B cell (primary cell): ENCODE results near the gene PRR16. TPM values are rescaled to one million over a fixed set of nuclear protein-coding genes. Genes with fewer than 3 reads are reported as not detected.

Source experiments
- ATAC-seq: fragments of 200-7000 bp; cut with Tn5 transposase; one replicate; pipeline ENCODE4 v1.10.0; 2021; ENCODE audit warnings: low read depth, mild to moderate bottlenecking, moderate number of reproducible peaks, moderate library complexity
- CTCF ChIA-PET: fragments of 350-600 bp; sonication (Branson Sonifier 250); formaldehyde crosslinking; loops from one replicate; lab custom pipeline; 2021; ENCODE audit warnings: antibody characterized with exemption, inconsistent platforms; lab: Charles Lee
- POLR2A ChIA-PET: fragments of 350-600 bp; sonication (Branson Sonifier 250); formaldehyde crosslinking; loops from one replicate; lab custom pipeline; 2021; ENCODE audit warnings: antibody characterized with exemption; lab: Charles Lee
- DNase-seq: peaks from one replicate; pipeline ENCODE4 v3.0.0; 2013
- H2AFZ ChIP-seq: 2 replicates; pipeline ENCODE4 v1.6.1; 2012; ENCODE audit warnings: mild to moderate bottlenecking, low read depth, low read length; ENCODE audit not compliant: insufficient read depth, poor library complexity, severe bottlenecking
- H3K27ac ChIP-seq, 2 donors: 1 replicate in 1 of 2; 2 replicates in 1 of 2; pipeline ENCODE4 v1.5.1; 2012 to 2013; ENCODE audit warnings: low read length in 2 of 2, mild to moderate bottlenecking in 2 of 2, moderate library complexity in 1 of 2
- H3K27me3 ChIP-seq, 4 experiments: fragments of 200-600 bp in 1 of 4; sonication (generic) in 1 of 4; replicated peaks in 1 of 4; 1 replicate in 2 of 4; 2 replicates in 2 of 4; pipeline versions ENCODE4 v1.6.1 to v1.7.0; 2013 to 2016; ENCODE audit warnings: low read length in 3 of 4, mild to moderate bottlenecking in 2 of 4, mixed read lengths in 1 of 4, moderate library complexity in 1 of 4; ENCODE audit not compliant: insufficient read depth in 4 of 4, control insufficient read depth in 3 of 4; ENCODE audit errors: control extremely low read depth in 1 of 4
- H3K36me3 ChIP-seq, 2 experiments: replicated peaks in 1 of 2; 1 replicate in 1 of 2; 2 replicates in 1 of 2; pipeline versions ENCODE4 v1.6.1 to v1.7.1; 2013; ENCODE audit warnings: low read length in 1 of 2; ENCODE audit not compliant: insufficient read depth in 2 of 2, control insufficient read depth in 1 of 2; ENCODE audit errors: control extremely low read depth in 1 of 2, extremely low read depth in 1 of 2
- H3K4me1 ChIP-seq, 2 donors: fragments of 200-600 bp in 1 of 2; sonication (generic) in 1 of 2; 1 replicate in 1 of 2; 2 replicates in 1 of 2; pipeline versions ENCODE4 v1.5.1 to v1.6.1; 2013 to 2017; ENCODE audit warnings: low read length in 2 of 2; ENCODE audit not compliant: control insufficient read depth in 2 of 2, insufficient read depth in 2 of 2
- H3K4me2 ChIP-seq: replicated peaks from 2 replicates; pipeline ENCODE3; 2012; ENCODE audit warnings: mild to moderate bottlenecking, low read depth, low read length; ENCODE audit not compliant: poor library complexity, severe bottlenecking
- H3K4me3 ChIP-seq, 5 experiments: fragments of 200-600 bp in 1 of 5; sonication (generic) in 1 of 5; 1 replicate in 3 of 5; 2 replicates in 2 of 5; pipeline versions ENCODE4 v1.5.1 to v1.7.0; 2011 to 2016; ENCODE audit warnings: low read length in 4 of 5, mild to moderate bottlenecking in 4 of 5, low read depth in 2 of 5, control low read depth in 1 of 5, moderate library complexity in 1 of 5; ENCODE audit not compliant: insufficient read depth in 1 of 5; ENCODE audit errors: control extremely low read depth in 1 of 5, extremely low read depth in 1 of 5
- H3K79me2 ChIP-seq: fragments of 200-600 bp; sonication (generic); one replicate; pipeline ENCODE4 v1.6.0; 2016; ENCODE audit warnings: low read length; ENCODE audit not compliant: control insufficient read depth, insufficient read depth
- H3K9ac ChIP-seq: fragments of 200-600 bp; sonication (generic); 2 replicates; pipeline ENCODE4 v1.6.1; 2017; ENCODE audit warnings: mild to moderate bottlenecking, low read length, moderate library complexity
- H3K9me3 ChIP-seq, 3 donors: one replicate each; pipeline versions ENCODE4 v1.6.1 to v1.7.1; 2013; ENCODE audit warnings: low read length in 2 of 3; ENCODE audit not compliant: control insufficient read depth in 2 of 3, insufficient read depth in 1 of 3; ENCODE audit errors: control extremely low read depth in 1 of 3
- H4K20me1 ChIP-seq: 2 replicates; pipeline ENCODE4 v1.6.0; 2012; ENCODE audit warnings: mild to moderate bottlenecking, low read length; ENCODE audit not compliant: insufficient read depth, control insufficient read depth, poor library complexity, severe bottlenecking
- H3K27ac Mint-ChIP-seq: one replicate; pipeline ENCODE4 v1.8.0; 2021; ENCODE audit warnings: mixed read lengths
- H3K27me3 Mint-ChIP-seq: one replicate; pipeline ENCODE4 v1.8.0; 2021; ENCODE audit warnings: mixed read lengths
- H3K4me1 Mint-ChIP-seq: one replicate; pipeline ENCODE4 v1.8.0; 2021; ENCODE audit warnings: mixed read lengths
- H3K4me3 Mint-ChIP-seq: one replicate; pipeline ENCODE4 v1.8.0; 2021; ENCODE audit warnings: mixed read lengths
- H3K9me3 Mint-ChIP-seq: one replicate; pipeline ENCODE4 v1.8.0; 2022; ENCODE audit warnings: mixed read lengths; ENCODE audit not compliant: insufficient read depth
- CTCF ChIP-seq: fragments of 200-600 bp; IDR thresholded peaks from one replicate; pipeline ENCODE4 v1.8.0; 2022; ENCODE audit warnings: antibody characterized with exemption, mild to moderate bottlenecking
- EZH2 ChIP-seq: IDR thresholded peaks from 2 replicates; pipeline ENCODE4 v1.6.1; 2012; ENCODE audit warnings: borderline replicate concordance, low read depth, mild to moderate bottlenecking, moderate library complexity, low read length; ENCODE audit not compliant: insufficient read depth, poor library complexity, severe bottlenecking
- WGBS: methylation state at CpG from one replicate; pipeline ENCODE4 v1.1.5; 2013; ENCODE audit warnings: missing lambda C conversion rate; ENCODE audit not compliant: insufficient coverage; 5-methylcytosine and 5-hydroxymethylcytosine counted together
- intact Hi-C: fragments of 100-400 bp; cut with micrococcal nuclease; formaldehyde crosslinking; loops from one replicate; pipeline ENCODE4 v1.10.0; 2022
- polyA plus RNA-seq: library from polyadenylated mRNA; depleted of rRNA; stranded (reverse); fragments of >200 nt; gene quantifications from 2 replicates; pipeline ENCODE4 v1.2.3, GENCODE V29; 2012
- total RNA-seq, 2 donors: library from RNA; stranded (reverse); fragments of 120-200 nt in 1 of 2; gene quantifications; 1 replicate in 1 of 2; 2 replicates in 1 of 2; pipeline versions ENCODE4 v1.2.3 to v1.2.4, GENCODE V29; 2013 to 2022

PRR16 gene
- total and polyA plus RNA-seq, 2 donors (not counting 1 experiment from before 2014, with no cell fraction given), result 0.16 TPM; not detected in 1

- intact Hi-C loops, result no loop called here
- no peak for ATAC-seq
- H3K4me3 Mint-ChIP-seq, result no peak overlapping the region
These were observed 53.6 kb downstream of the PRR16 start for GRCh38 chr5:120517607-120518252.

GRCh38 chr5:120518581-120518980 is 54.5 kb downstream of the PRR16 start:
- no peaks in the 10 kb centered on the region for H3K9me3 Mint-ChIP-seq
- no peaks in the 10 kb centered on the region for H3K4me1 Mint-ChIP-seq
- intact Hi-C loops, result no loop called here
- no peak overlapping the region for H3K27ac ChIP-seq
- no peaks in the 10 kb centered on the region for H4K20me1 ChIP-seq
- ChIA-PET CTCF (no interaction called here), POLR2A (no interaction called here)
- no peak overlapping the region for H2AFZ ChIP-seq
- no peak overlapping the region for H3K4me3 ChIP-seq
- ATAC-seq (no peak), DNase-seq (no peak)
- WGBS, result no CpG with 5 or more reads among the region's 1 CpG
- H3K9me3 ChIP-seq, result no peaks in the 10 kb centered on the region
- no peaks in the 10 kb centered on the region for H3K4me1 ChIP-seq
- H3K27ac Mint-ChIP-seq, result no peak overlapping the region
- H3K27me3 ChIP-seq, result no peaks in the 10 kb centered on the region
- H3K79me2 ChIP-seq, result no peaks in the 10 kb centered on the region
- H3K4me3 Mint-ChIP-seq, result no peak overlapping the region
- H3K4me2 ChIP-seq, result no peak overlapping the region
- no peaks in the 10 kb centered on the region for H3K36me3 ChIP-seq
- H3K9ac ChIP-seq, result no peak overlapping the region
- TF ChIP-seq EZH2 (no peak), CTCF (no peak)
- no peaks in the 10 kb centered on the region for H3K27me3 Mint-ChIP-seq

More at GRCh38 chr5:120517607-120518252, 53.6 kb downstream of the PRR16 start:
- no peak for TF ChIP-seq CTCF
- no peak for TF ChIP-seq EZH2
- H3K79me2 ChIP-seq, result no peaks in the 10 kb centered on the region
- H3K9me3 ChIP-seq, result no peaks in the 10 kb centered on the region
- DNase-seq, result no peak
- no peaks in the 10 kb centered on the region for H3K4me1 Mint-ChIP-seq
- CTCF ChIA-PET, result no interaction called here
- H4K20me1 ChIP-seq, result no peaks in the 10 kb centered on the region
- no peaks in the 10 kb centered on the region for H3K27me3 Mint-ChIP-seq
- H3K27ac Mint-ChIP-seq, result no peak overlapping the region
- H2AFZ ChIP-seq, result no peak overlapping the region
- no peak overlapping the region for H3K4me3 ChIP-seq
- no peak overlapping the region for H3K27ac ChIP-seq
- no peaks in the 10 kb centered on the region for H3K9me3 Mint-ChIP-seq
- no peaks in the 10 kb centered on the region for H3K36me3 ChIP-seq
- no CpG with 5 or more reads among the region's 5 CpGs for WGBS
- H3K4me1 ChIP-seq, result no peaks in the 10 kb centered on the region
- POLR2A ChIA-PET, result no interaction called here
- H3K9ac ChIP-seq, result no peak overlapping the region
- H3K27me3 ChIP-seq, result no peaks in the 10 kb centered on the region
- no peak overlapping the region for H3K4me2 ChIP-seq
